Measurements from ENCODE around the gene YJEFN3.

YJEFN3 gene

GRCh38 chr19:19527674-19528625 is 761 bp upstream of the YJEFN3 start:
- peaks cover 12% of the 10 kb centered on the region for H3K79me1 ChIP-seq (ENCODE audit: low read depth, low read length)
- H3K36me3 ChIP-seq (replicated peaks in 1 of 2; ENCODE audit: control insufficient read depth in 2 of 2, insufficient read depth in 2 of 2, low read length in 2 of 2): peaks cover 16 to 78% of the 10 kb centered on the region in 2 donors
- no peak overlapping the region for H4K91ac ChIP-seq (ENCODE audit: low read depth, low read length, poor library complexity)
- no peak overlapping the region for H3K4me3 ChIP-seq (ENCODE audit: low read length in 2 of 2)
- no peak overlapping the region for H3K4ac ChIP-seq (ENCODE audit: low read length)
- no peak for DNase-seq (ENCODE audit: low spot score)
- no peak overlapping the region for H2BK5ac ChIP-seq (ENCODE audit: low read length)
- no peak overlapping the region for H3K4me2 ChIP-seq (ENCODE audit: insufficient read depth, low read length, poor library complexity, severe bottlenecking)
- H2BK12ac ChIP-seq (ENCODE audit: low read length): no peak overlapping the region
- no peaks in the 10 kb centered on the region for H3K9me3 ChIP-seq (replicated peaks in 1 of 2; ENCODE audit: control insufficient read depth in 2 of 2, insufficient read depth in 1 of 2, low read depth in 1 of 2, low read length in 2 of 2)
- no CpG with 5 or more reads among the region's 27 CpGs for WGBS, 2 donors (ENCODE audit: extremely low coverage in 2 of 2, insufficient read length in 2 of 2, insufficient replicate concordance in 1 of 2)
- H3K18ac ChIP-seq (ENCODE audit: low read length): no peak overlapping the region
- no peak overlapping the region for H2BK120ac ChIP-seq (ENCODE audit: low read depth, low read length)
- no peak overlapping the region for H3K23ac ChIP-seq (ENCODE audit: low read depth, low read length, poor library complexity)
- H3K4me1 ChIP-seq (ENCODE audit: control insufficient read depth in 2 of 2, insufficient read depth in 1 of 2, low read depth in 1 of 2, low read length in 2 of 2): peaks cover 17 to 24% of the 10 kb centered on the region in 2 donors
- H2AFZ ChIP-seq (ENCODE audit: low read length): no peak overlapping the region
- H3K27ac ChIP-seq (replicated peaks; ENCODE audit: low read length): no peak overlapping the region
- H2BK15ac ChIP-seq (ENCODE audit: low read length): no peak overlapping the region
- H4K8ac ChIP-seq (ENCODE audit: low read depth, low read length): no peak overlapping the region
- H3K9ac ChIP-seq (ENCODE audit: low read depth, low read length, poor library complexity): no peak overlapping the region
- H2AK5ac ChIP-seq (ENCODE audit: low read depth, low read length): no peak overlapping the region
- no peaks in the 10 kb centered on the region for H3K27me3 ChIP-seq (ENCODE audit: control insufficient read depth in 3 of 3, insufficient read depth in 3 of 3, low read depth in 1 of 3, low read length in 3 of 3)
- H3K14ac ChIP-seq (ENCODE audit: low read length): no peak overlapping the region

GRCh38 chr19:19529783-19530422 is 1.2 kb downstream of the YJEFN3 start:
- H2BK120ac ChIP-seq (ENCODE audit: low read depth, low read length): no peak overlapping the region
- no peak overlapping the region for H2AFZ ChIP-seq (ENCODE audit: low read length)
- no peak overlapping the region for H3K4me2 ChIP-seq (ENCODE audit: insufficient read depth, low read length, poor library complexity, severe bottlenecking)
- H3K23ac ChIP-seq (ENCODE audit: low read depth, low read length, poor library complexity): no peak overlapping the region
- no CpG with 5 or more reads among the region's 11 CpGs for WGBS, 2 donors (ENCODE audit: extremely low coverage in 2 of 2, insufficient read length in 2 of 2, insufficient replicate concordance in 1 of 2)
- H4K91ac ChIP-seq (ENCODE audit: low read depth, low read length, poor library complexity): no peak overlapping the region
- H3K4me3 ChIP-seq (ENCODE audit: low read length in 2 of 2): no peak overlapping the region
- H3K36me3 ChIP-seq (replicated peaks in 1 of 2; ENCODE audit: control insufficient read depth in 2 of 2, insufficient read depth in 2 of 2, low read length in 2 of 2): peaks cover 16 to 66% of the 10 kb centered on the region in 2 donors
- no peak overlapping the region for H2BK12ac ChIP-seq (ENCODE audit: low read length)
- H2BK5ac ChIP-seq (ENCODE audit: low read length): no peak overlapping the region
- H3K9me3 ChIP-seq (replicated peaks in 1 of 2; ENCODE audit: control insufficient read depth in 2 of 2, insufficient read depth in 1 of 2, low read depth in 1 of 2, low read length in 2 of 2): no peaks in the 10 kb centered on the region
- H3K14ac ChIP-seq (ENCODE audit: low read length): no peak overlapping the region
- no peak overlapping the region for H2BK15ac ChIP-seq (ENCODE audit: low read length)
- no peak overlapping the region for H3K4ac ChIP-seq (ENCODE audit: low read length)
- H3K79me1 ChIP-seq (ENCODE audit: low read depth, low read length): peaks cover 7% of the 10 kb centered on the region
- H3K27ac ChIP-seq (replicated peaks; ENCODE audit: low read length): no peak overlapping the region
- H3K27me3 ChIP-seq (ENCODE audit: control insufficient read depth in 3 of 3, insufficient read depth in 3 of 3, low read depth in 1 of 3, low read length in 3 of 3): no peaks in the 10 kb centered on the region
- peaks cover 17 to 26% of the 10 kb centered on the region in 2 donors for H3K4me1 ChIP-seq (ENCODE audit: control insufficient read depth in 2 of 2, insufficient read depth in 1 of 2, low read depth in 1 of 2, low read length in 2 of 2)
- no peak for DNase-seq (ENCODE audit: low spot score)
- no peak overlapping the region for H2AK5ac ChIP-seq (ENCODE audit: low read depth, low read length)
- no peak overlapping the region for H3K18ac ChIP-seq (ENCODE audit: low read length)
- H4K8ac ChIP-seq (ENCODE audit: low read depth, low read length): no peak overlapping the region
- H3K9ac ChIP-seq (ENCODE audit: low read depth, low read length, poor library complexity): no peak overlapping the region

GRCh38 chr19:19530423-19530804 is 1.7 kb downstream of the YJEFN3 start:
- Histone ChIP-seq H4K8ac (ENCODE audit: low read depth, low read length) (no peak overlapping the region), H3K23ac (ENCODE audit: low read depth, low read length, poor library complexity) (no peak overlapping the region), H3K27ac (replicated peaks; ENCODE audit: low read length) (no peak overlapping the region), H3K4ac (ENCODE audit: low read length) (no peak overlapping the region), H3K18ac (ENCODE audit: low read length) (no peak overlapping the region), H2BK5ac (ENCODE audit: low read length) (no peak overlapping the region), H3K4me2 (ENCODE audit: insufficient read depth, low read length, poor library complexity, severe bottlenecking) (no peak overlapping the region), H3K9ac (ENCODE audit: low read depth, low read length, poor library complexity) (no peak overlapping the region), H3K4me1 (ENCODE audit: control insufficient read depth in 2 of 2, insufficient read depth in 1 of 2, low read depth in 1 of 2, low read length in 2 of 2) (peaks cover 15 to 21% of the 10 kb centered on the region in 2 donors), H4K91ac (ENCODE audit: low read depth, low read length, poor library complexity) (no peak overlapping the region), H3K4me3 (ENCODE audit: low read length in 2 of 2) (no peak overlapping the region), H2BK12ac (ENCODE audit: low read length) (no peak overlapping the region), H3K36me3 (replicated peaks in 1 of 2; ENCODE audit: control insufficient read depth in 2 of 2, insufficient read depth in 2 of 2, low read length in 2 of 2) (peaks cover 16 to 66% of the 10 kb centered on the region in 2 donors), H3K79me1 (ENCODE audit: low read depth, low read length) (peaks cover 7% of the 10 kb centered on the region), H2BK15ac (ENCODE audit: low read length) (no peak overlapping the region), H2AK5ac (ENCODE audit: low read depth, low read length) (no peak overlapping the region), H2BK120ac (ENCODE audit: low read depth, low read length) (no peak overlapping the region), H3K27me3 (ENCODE audit: control insufficient read depth in 3 of 3, insufficient read depth in 3 of 3, low read depth in 1 of 3, low read length in 3 of 3) (no peaks in the 10 kb centered on the region), H3K14ac (ENCODE audit: low read length) (no peak overlapping the region), H3K9me3 (replicated peaks in 1 of 2; ENCODE audit: control insufficient read depth in 2 of 2, insufficient read depth in 1 of 2, low read depth in 1 of 2, low read length in 2 of 2) (no peaks in the 10 kb centered on the region), H2AFZ (ENCODE audit: low read length) (no peak overlapping the region)
- DNase-seq (ENCODE audit: low spot score): no peak
- no CpG with 5 or more reads among the region's 9 CpGs for WGBS, 2 donors (ENCODE audit: extremely low coverage in 2 of 2, insufficient read length in 2 of 2, insufficient replicate concordance in 1 of 2)

- Histone ChIP-seq H2AFZ (ENCODE audit: low read length) (no peak overlapping the region), H3K4me3 (ENCODE audit: low read length in 2 of 2) (no peak overlapping the region), H3K4me1 (ENCODE audit: control insufficient read depth in 2 of 2, insufficient read depth in 1 of 2, low read depth in 1 of 2, low read length in 2 of 2) (peaks cover 10 to 16% of the 10 kb centered on the region in 2 donors), H2BK12ac (ENCODE audit: low read length) (no peak overlapping the region), H2BK120ac (ENCODE audit: low read depth, low read length) (no peak overlapping the region), H3K4ac (ENCODE audit: low read length) (no peak overlapping the region), H3K36me3 (replicated peaks in 1 of 2; ENCODE audit: control insufficient read depth in 2 of 2, insufficient read depth in 2 of 2, low read length in 2 of 2) (peaks cover 16 to 65% of the 10 kb centered on the region in 2 donors), H4K91ac (ENCODE audit: low read depth, low read length, poor library complexity) (no peak overlapping the region), H3K18ac (ENCODE audit: low read length) (no peak overlapping the region), H3K23ac (ENCODE audit: low read depth, low read length, poor library complexity) (no peak overlapping the region), H2BK5ac (ENCODE audit: low read length) (no peak overlapping the region), H4K8ac (ENCODE audit: low read depth, low read length) (no peak overlapping the region), H3K9me3 (replicated peaks in 1 of 2; ENCODE audit: control insufficient read depth in 2 of 2, insufficient read depth in 1 of 2, low read depth in 1 of 2, low read length in 2 of 2) (no peaks in the 10 kb centered on the region), H3K27me3 (ENCODE audit: control insufficient read depth in 3 of 3, insufficient read depth in 3 of 3, low read depth in 1 of 3, low read length in 3 of 3) (no peaks in the 10 kb centered on the region), H3K27ac (replicated peaks; ENCODE audit: low read length) (no peak overlapping the region), H2AK5ac (ENCODE audit: low read depth, low read length) (no peak overlapping the region), H3K79me1 (ENCODE audit: low read depth, low read length) (peaks cover 4% of the 10 kb centered on the region), H3K4me2 (ENCODE audit: insufficient read depth, low read length, poor library complexity, severe bottlenecking) (no peak overlapping the region), H3K9ac (ENCODE audit: low read depth, low read length, poor library complexity) (no peak overlapping the region), H3K14ac (ENCODE audit: low read length) (no peak overlapping the region), H2BK15ac (ENCODE audit: low read length) (no peak overlapping the region)
- no CpG with 5 or more reads among the region's 4 CpGs for WGBS, 2 donors (ENCODE audit: extremely low coverage in 2 of 2, insufficient read length in 2 of 2, insufficient replicate concordance in 1 of 2)
- DNase-seq (ENCODE audit: low spot score): no peak
Observed at GRCh38 chr19:19530889-19531288, 2.2 kb downstream of the YJEFN3 start.

Measured in neuronal stem cell (in vitro differentiated cells).